ENCODE measurements around the gene CENPN. TPM values are rescaled to one million over a fixed set of nuclear protein-coding genes. Genes with fewer than 3 reads are reported as not detected.
A peak's percentile ranks its signal among the peaks of the same experiment; 100 is the strongest.

Gene CENPN
- total and polyA plus RNA-seq, 2 of the 13 experiments (the other 11 are each of a cell fraction or from before 2014, with no cell fraction given): 29.7 to 129 TPM

- TF ChIP-seq, protein P1, sequence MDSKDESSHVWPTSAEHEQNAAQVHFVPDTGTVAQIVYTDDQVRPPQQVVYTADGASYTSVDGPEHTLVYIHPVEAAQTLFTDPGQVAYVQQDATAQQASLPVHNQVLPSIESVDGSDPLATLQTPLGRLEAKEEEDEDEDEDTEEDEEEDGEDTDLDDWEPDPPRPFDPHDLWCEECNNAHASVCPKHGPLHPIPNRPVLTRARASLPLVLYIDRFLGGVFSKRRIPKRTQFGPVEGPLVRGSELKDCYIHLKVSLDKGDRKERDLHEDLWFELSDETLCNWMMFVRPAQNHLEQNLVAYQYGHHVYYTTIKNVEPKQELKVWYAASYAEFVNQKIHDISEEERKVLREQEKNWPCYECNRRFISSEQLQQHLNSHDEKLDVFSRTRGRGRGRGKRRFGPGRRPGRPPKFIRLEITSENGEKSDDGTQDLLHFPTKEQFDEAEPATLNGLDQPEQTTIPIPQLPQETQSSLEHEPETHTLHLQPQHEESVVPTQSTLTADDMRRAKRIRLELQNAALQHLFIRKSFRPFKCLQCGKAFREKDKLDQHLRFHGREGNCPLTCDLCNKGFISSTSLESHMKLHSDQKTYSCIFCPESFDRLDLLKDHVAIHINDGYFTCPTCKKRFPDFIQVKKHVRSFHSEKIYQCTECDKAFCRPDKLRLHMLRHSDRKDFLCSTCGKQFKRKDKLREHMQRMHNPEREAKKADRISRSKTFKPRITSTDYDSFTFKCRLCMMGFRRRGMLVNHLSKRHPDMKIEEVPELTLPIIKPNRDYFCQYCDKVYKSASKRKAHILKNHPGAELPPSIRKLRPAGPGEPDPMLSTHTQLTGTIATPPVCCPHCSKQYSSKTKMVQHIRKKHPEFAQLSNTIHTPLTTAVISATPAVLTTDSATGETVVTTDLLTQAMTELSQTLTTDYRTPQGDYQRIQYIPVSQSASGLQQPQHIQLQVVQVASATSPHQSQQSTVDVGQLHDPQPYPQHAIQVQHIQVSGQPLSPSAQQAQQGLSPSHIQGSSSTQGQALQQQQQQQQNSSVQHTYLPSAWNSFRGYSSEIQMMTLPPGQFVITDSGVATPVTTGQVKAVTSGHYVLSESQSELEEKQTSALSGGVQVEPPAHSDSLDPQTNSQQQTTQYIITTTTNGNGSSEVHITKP (CRISPR knock-in tag; IDR thresholded peaks at IDR 0.05; ENCODE audit: low read depth): no peak
- TF ChIP-seq ZBTB1 (CRISPR knock-in tag; IDR thresholded peaks at IDR 0.05; ENCODE audit: borderline replicate concordance) (no peak), SIX1 (CRISPR knock-in tag; IDR thresholded peaks at IDR 0.05; ENCODE audit: borderline replicate concordance) (no peak), ETV6 (CRISPR knock-in tag; conservative IDR thresholded peaks at IDR 0.05) (no peak), RBM22 (optimal IDR thresholded peaks at IDR 0.05; ENCODE audit: low read length) (no peak), ZNF543 (CRISPR knock-in tag; IDR thresholded peaks at IDR 0.05) (no peak), ZNF30 (CRISPR knock-in tag; IDR thresholded peaks at IDR 0.05) (no peak), FOXK1 (CRISPR knock-in tag; IDR thresholded peaks at IDR 0.05; ENCODE audit: borderline replicate concordance, low read depth) (no peak), SNAPC2 (CRISPR knock-in tag; IDR thresholded peaks at IDR 0.05) (no peak)
Observed at GRCh38 chr16:80992676-80993293, 14.2 kb upstream of the CENPN start (continued).

- POLR2A ChIA-PET: interaction anchor here (1.2 to 1.4 kb wide), 4 partner anchors 11 to 84 kb away, joined by 3 to 8 read pairs (median 5); partner anchors contain the start of genes C16orf46, CENPN and CMC2
- no peaks in the 10 kb centered on the region for H3K27me3 ChIP-seq (ENCODE audit: control insufficient read depth in 1 of 2, insufficient read depth in 2 of 2, low read length in 2 of 2)
- H3K4me1 ChIP-seq (ENCODE audit: insufficient read depth, low read length): peaks cover 86% of the 10 kb centered on the region
- peak; percentile 44 for FAIRE-seq
- no peaks in the 10 kb centered on the region; a peak in 1 of 5 replicates for H3K36me3 ChIP-seq (replicated peaks in 1 of 2; ENCODE audit: control insufficient read depth in 1 of 2, insufficient read depth in 2 of 2, low read length in 2 of 2)
- CTCF ChIA-PET (ENCODE audit: low intra/inter-chr PET ratio, low total read pairs): no interaction called here
- ATAC-seq: peak; percentile 87
- H3K27ac ChIP-seq (ENCODE audit: extremely low read length, insufficient read depth, low read length): peak overlapping the region; percentile 65
- peak overlapping the region; percentile 40 for H3K9ac ChIP-seq (ENCODE audit: insufficient read depth, low read depth, low read length)
- BruUV-seq (replicated peaks): no TSS peak
- in situ Hi-C loops (cut with HindIII; ENCODE audit: extremely low pct_ligation_motif_present, low pct_unique_long_range_greater_than_20kb): no loop called here
- no peak overlapping the region for H2AFZ ChIP-seq (ENCODE audit: low read length)
- no peaks in the 10 kb centered on the region for H4K20me1 ChIP-seq (ENCODE audit: insufficient read depth, low read length)
- WGBS (ENCODE audit: low lambda C conversion rate): 5% methylated on average over 6 of the region's 6 CpGs
- H3K9me3 ChIP-seq (ENCODE audit: low read length): no peaks in the 10 kb centered on the region
- peak overlapping the region in 2 of 3 experiments; percentile 1 to 17; a peak in 1 of 6 replicates for H3K4me3 ChIP-seq (replicated peaks in 1 of 3; ENCODE audit: insufficient read depth in 1 of 3, low read depth in 2 of 3, low read length in 3 of 3)
- H3K4me2 ChIP-seq (ENCODE audit: low read depth, low read length): peak overlapping the region; percentile 67
- peak; percentile 87 for DNase-seq (ENCODE audit: low spot score)
- H3K79me2 ChIP-seq (ENCODE audit: insufficient read depth, low read length): peaks cover 96% of the 10 kb centered on the region
- intact Hi-C loops (cut with micrococcal nuclease; ENCODE audit: unreplicated experiment): no loop called here
- TF ChIP-seq CEBPB (IDR thresholded peaks at IDR 0.05; ENCODE audit: borderline replicate concordance, low read depth, low read length) (peak; percentile 53; the same call in 1 of the 2 replicates), HIVEP1 (CRISPR knock-in tag; IDR thresholded peaks at IDR 0.05) (no peak), ARID2 (CRISPR knock-in tag; IDR thresholded peaks at IDR 0.05; ENCODE audit: borderline replicate concordance) (0 out of 2 replicates have a peak, but pooled peaks have one; percentile 42), SALL1 (CRISPR knock-in tag; IDR thresholded peaks at IDR 0.05) (peak; percentile 24; the same call in 1 of the 2 replicates), ZNF460 (CRISPR knock-in tag; IDR thresholded peaks at IDR 0.05; ENCODE audit: borderline replicate concordance) (no peak), ZUFSP (CRISPR knock-in tag; IDR thresholded peaks at IDR 0.05; ENCODE audit: borderline replicate concordance) (no peak), FOSL2 (CRISPR knock-in tag; IDR thresholded peaks at IDR 0.05) (peak; percentile 78), TFDP2 (CRISPR knock-in tag; IDR thresholded peaks at IDR 0.05) (no peak)
Observed at GRCh38 chr16:80993307-80993706, 13.7 kb upstream of the CENPN start.

All from HepG2 (cell line).